ENCODE measurements around the gene GP1BA.

GRCh38 chr17:4937553-4937952 is 5.5 kb downstream of the GP1BA start:
- TF ChIP-seq EP300 (IDR thresholded peaks at IDR 0.05) = no peak
- TF ChIP-seq CTCF (IDR thresholded peaks at IDR 0.05) = no peak
- TF ChIP-seq POLR2AphosphoS5 (IDR thresholded peaks at IDR 0.05) = no peak
- TF ChIP-seq POLR2A (IDR thresholded peaks at IDR 0.05) = no peak

Measured in stomach (tissue), 4 donors.